Endometrial microvascular endothelial cells (primary cell): ENCODE measurements around the gene ANKUB1. TPM values are rescaled to one million over a fixed set of nuclear protein-coding genes. Genes with fewer than 3 reads are reported as not detected.

Source experiments
- in situ Hi-C: cut with HindIII; loops from 2 replicates; pipeline ENCODE4 v1.10.0; 2017; ENCODE audit warnings: low sequenced_read_pairs, low pct_unique_long_range_greater_than_20kb; ENCODE audit errors: inconsistent ontology term
- total RNA-seq: library from RNA; depleted of rRNA; stranded (reverse); fragments of >200 nt; gene quantifications from one replicate; pipeline ENCODE4 v1.2.3, GENCODE V29; 2015; ENCODE audit errors: inconsistent ontology term

Gene ANKUB1
- total RNA-seq, 1 donor from 2014 or later, result not detected

DNA sequence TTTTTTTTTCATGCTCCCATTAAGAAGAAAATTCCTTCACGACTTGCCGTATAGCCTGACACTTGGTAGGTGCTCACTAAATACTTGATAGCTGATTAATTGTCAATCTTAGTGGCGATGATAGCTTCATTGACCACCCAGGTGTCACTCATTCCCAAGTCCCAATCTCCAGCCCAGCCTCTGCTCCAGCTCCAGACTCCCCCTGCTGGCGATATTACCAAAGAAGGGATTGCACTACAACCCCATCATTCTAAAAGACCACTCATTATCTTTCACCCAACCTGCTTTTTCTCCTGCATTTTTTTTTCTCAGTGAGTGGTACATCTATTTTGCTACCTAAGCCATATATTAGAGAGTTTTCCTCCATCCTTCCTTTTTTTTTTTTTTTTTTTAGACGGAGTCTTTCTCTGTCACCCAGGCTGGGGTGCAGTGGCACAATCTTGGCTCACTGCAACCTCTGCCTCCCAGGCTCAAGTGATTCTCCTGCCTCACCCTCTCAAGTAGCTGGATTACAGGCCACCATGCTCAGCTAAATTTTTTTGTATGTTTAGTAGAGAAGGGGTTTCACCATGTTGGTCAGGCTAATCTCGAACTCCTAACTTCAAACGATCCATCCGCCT is 20.6 kb downstream of the ANKUB1 start:
- in situ Hi-C loops, result no loop called here

DNA sequence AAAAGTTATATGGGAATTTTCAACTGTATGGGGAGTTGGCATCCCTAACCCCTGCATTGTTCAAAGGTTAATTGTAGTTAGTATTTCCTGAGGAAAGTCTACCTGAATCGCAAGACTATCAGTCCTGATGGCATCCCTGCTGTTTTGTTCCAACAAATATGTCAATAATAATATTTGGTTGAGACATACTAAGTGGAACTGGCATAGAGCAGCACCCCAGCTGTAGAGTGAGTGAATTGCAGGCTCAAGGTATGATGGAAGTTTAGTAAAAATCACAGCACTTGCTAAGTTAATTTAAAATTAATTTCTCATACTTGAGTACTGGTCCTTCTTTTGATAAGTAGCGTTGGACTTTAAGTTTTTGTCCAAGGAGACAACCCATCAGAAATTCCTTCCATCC is 22.1 kb downstream of the ANKUB1 start:
- in situ Hi-C loops, result no loop called here

DNA sequence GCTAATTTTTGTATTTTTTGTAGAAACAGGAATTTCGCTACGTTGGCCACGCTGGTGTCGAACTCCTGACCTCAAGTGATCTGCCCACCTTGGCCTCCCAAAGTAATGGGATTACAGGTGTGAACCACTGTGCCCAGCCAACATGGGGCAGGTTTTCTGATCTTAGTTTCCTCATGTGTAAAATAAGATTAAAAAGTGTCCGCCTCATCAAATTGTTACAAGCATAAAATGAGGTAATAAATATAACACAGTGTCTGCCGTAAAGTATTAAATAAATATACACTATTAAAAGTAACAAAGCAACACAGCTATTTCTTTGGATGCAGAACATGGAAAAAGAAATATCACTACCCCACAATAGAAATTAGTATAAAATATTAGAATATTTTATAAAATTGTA is 23.6 kb downstream of the ANKUB1 start:
- in situ Hi-C loops, result no loop called here

DNA sequence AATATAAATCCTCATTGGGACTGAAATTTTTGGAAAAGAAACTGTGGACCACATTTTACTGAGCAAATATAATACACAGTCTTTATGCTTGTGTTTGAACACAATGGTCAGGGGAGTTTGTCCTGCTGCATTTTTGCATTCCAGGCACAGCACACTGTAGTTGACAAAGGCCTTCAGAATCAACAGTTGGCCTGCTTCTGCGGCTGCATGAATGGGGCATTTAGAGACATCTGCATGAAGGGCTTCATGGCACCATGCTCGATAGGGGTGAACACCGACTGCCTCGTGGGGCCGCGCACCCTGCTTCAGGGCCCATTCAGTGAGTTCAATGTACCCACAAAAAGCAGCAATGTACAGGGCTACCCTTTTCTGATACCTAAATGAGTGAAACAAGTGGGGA is 24.6 kb downstream of the ANKUB1 start:
- in situ Hi-C loops, result no loop called here

DNA sequence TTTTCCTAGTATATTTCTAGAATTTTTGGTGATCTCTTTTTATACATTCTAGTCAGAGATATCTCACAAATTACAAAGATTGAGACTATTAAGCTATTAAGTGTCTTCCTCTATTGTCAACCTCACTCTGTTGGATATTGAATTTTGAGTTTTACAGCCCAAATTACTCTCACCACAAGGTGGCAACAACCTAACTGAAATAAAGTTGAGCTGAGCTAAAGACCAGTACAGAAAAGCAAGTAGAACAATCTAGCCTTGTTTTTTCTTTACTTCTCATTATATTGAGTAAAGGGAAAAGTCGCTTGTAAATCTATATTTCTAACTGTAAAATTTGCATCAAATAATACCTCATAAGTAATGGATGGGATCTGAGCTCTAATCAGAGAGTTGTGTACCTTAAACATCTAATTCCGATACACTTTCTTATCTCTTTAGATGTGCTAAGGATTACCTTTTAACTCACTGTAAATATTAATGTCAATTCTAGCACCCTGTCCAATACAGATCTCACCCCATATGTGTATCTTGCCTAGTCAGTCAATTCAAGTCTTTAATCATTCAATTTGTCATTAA is 26.5 kb downstream of the ANKUB1 start:
- in situ Hi-C loops, result no loop called here

DNA sequence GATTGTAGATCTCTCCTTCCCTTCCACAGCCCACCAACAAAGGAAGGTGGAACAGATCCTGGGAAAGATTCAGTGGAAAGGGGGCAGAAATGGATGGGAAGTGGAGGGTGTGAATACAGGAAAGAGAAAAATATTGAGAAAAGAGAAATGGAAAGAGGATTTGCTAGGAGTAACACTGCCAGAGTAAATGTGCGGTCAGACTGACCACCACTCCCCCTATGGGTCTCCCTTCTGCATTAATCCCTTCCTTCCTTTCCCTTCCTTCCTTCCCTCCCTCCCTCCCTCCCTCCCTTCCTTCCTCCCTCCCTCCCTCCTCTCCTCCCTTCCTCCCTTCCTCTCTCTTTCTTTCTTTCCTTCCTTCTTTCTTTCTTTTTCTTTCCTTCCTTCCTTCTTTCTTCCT is 28.1 kb downstream of the ANKUB1 start:
- in situ Hi-C loops, result no loop called here

DNA sequence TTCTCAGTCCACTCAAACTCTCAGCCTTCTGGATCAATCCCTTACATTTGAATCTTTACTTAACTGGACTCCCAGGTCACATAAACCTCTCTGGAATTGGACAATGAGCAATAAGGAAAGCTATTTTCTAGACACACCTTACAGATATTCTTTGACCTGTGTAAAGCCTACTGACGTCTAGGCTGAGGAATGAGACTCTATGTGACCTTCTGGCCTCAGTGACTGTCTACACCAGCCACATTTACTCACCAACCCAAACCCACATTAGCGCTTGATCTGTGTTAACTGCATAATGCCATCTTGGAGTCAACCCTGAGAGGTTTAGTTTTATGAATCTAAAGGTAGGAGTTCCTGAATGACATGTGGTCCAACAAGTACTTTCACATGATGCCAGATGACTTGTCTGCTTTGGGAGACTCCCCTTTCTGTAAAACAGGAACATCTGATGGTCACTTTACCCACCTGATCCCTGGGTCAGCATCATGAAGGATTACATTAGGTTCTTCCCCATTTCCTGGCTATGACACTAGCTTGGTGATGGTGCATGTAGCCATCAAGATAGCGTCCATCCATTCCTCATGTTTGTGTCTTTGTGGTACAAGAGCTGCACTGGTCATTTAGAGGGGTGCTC is 28.7 kb downstream of the ANKUB1 start:
- in situ Hi-C loops, result no loop called here

DNA sequence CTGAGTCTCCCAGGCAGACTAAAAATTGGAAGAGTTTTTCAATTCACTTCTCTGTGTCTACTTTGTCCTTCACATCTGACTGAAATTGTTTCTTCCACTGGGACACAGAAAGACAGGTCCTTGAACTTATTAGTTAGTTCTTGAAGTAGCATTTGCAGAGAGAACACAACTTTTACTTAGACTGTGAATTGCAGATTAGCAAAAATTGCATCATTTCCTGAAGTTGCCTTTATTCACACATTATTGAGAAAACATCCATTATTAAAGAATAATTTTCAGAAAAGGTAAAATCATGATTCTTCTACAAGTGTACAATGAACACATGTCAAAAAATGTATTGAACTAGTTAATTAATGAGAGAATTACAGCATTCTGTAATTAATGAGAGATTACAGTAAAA is 38.6 kb downstream of the ANKUB1 start:
- in situ Hi-C loops, result no loop called here

DNA sequence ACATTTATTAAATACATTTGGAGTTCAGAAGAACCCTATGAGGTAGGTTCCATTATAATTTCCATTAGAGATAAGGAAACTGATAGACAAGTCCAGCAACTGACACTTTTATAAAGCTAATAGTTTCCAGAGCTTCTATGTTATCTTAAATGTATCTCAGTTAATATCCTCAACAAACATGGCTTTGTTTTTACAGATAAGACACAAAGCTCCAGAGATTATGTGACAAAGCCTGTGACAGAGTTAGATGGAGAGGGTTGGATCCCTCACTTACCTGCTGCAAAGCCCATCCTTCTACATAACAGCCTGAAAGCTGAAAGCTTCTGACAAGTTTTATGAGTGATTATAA is 39.6 kb downstream of the ANKUB1 start:
- in situ Hi-C loops, result no loop called here

DNA sequence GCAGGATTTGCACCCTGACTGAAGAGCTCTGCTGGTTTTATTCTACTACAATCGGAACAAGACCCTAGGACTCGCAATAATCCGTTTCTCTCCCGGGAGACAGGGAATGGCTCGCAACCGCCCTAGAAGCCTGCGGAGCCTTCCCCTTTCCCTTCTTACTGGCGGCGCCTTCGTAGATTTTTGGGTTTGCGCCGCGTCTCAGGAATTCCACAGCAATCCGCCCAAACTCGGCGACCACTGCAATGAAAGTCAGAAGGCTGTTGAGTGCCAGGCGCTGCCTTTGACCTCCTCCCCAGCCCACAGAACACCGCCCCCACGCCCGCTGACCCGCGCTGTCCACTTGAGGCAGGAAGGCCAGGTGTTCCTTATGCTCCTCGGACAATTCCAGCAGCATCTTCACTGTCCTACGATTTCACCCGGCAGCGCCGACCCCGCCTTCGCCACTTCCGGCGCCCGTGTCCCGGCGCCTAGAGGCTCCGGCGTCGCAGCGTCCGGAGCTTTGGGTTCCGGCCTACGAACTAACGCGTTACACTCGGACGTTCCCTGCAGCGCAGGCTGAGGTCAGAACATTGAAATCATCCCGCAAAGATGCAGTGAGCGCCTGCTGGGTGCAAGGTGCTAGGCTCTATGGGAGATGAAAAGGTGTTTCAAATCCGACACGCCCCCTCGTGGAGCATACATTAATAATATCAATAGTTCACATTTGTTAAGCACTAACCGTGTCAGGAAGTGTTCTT is 40.1 kb downstream of the ANKUB1 start, which contains the start of gene COMMD2:
TSS of gene COMMD2 (minus strand) at position 439 of the 737 bp plus-strand sequence. CDS start at position 394, 45 bp downstream.
- in situ Hi-C loops, result no loop called here

DNA sequence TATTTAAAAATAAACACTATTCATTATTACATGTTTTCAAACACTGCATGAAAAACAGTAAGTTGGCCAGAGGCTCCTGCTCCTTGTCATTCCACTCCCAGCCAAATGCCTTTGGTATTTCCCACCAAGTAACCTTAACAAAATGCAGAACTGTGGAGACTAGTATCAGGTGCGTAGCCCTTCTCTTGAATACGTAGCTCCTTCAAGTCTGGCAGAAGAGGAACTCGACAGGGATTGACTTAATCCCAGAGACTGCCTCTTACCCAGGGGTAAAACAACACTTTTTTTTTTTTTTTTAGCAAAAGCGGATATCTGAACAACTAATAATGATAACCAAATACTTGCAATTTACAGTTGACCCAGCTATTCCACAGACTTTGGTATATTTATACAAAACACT is 40.8 kb downstream of the ANKUB1 start:
- in situ Hi-C loops, result no loop called here

DNA sequence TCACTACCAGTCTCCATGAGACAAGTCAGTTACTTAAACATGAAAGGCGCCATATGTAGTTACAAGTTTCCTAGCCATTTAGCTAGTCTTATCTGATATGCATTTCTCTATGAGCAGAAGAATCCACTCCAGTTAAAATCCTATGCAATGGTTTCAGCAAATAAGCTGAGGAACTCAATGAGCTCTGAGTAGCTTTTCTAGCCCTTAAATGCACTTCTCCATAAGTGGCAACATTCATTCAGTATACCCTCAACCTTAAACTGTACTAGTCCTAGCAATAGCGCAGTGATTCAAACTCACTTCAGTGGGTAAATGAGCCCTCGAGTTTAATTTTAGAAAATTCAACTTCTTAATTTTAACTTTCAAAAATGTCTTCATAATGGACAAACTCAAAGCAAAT is 47.7 kb downstream of the ANKUB1 start:
- in situ Hi-C loops, result no loop called here

DNA sequence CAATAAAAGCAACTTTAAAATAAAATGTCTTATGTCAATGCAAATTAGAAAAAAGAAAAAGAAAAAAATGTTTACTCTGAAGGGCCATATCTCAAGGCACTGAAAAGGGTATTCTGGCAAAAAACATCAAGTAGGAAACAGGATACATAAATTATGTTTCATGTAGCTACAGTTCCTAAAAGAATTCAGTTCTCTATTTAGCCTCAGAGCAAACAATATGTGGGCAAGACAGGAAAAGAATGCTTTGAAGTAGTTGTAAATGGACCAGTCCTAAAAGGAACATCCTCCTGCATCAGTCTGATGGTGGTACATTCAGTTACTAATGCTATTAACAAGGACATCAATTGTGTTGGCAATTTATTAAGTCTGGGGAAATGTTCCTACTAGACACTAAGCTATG is 48.2 kb downstream of the ANKUB1 start:
- in situ Hi-C loops, result no loop called here

DNA sequence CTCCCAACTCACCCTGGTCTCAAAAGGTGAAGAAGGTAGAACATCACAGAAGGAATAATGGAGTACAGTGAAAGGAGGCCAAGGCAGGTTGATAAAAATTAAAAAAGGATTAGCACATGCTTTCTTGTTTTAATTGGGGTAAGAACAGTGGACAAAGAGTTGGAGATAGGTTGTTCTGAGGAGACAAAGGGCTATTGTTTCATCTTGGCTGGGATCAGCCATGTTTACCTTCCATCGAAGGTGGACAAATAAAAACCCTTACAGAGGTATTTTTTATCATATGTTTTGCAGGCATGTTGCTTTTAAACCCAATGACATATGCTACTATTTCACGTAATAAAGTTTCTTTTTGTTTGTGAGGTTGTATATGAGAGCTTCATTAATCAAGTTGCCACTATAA is 53.0 kb downstream of the ANKUB1 start:
- in situ Hi-C loops, result no loop called here

DNA sequence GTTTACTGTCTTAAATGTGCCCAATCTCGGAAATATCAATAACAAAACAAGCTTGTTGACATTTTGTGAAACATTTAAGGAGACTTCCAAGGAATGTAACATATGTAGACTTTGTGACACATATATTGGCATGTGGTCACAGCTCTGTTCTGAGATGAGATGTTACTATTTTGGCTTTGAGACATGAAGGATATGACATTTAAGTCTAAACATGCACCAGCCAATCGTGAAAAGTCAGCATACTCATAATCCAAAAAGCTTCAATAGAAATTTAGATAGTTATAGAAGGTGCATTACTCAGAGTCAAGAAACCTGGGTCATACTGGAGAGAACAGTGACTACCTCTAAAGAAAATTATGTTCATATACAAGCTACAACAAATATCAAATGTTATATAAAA is 53.5 kb downstream of the ANKUB1 start:
- in situ Hi-C loops, result no loop called here

DNA sequence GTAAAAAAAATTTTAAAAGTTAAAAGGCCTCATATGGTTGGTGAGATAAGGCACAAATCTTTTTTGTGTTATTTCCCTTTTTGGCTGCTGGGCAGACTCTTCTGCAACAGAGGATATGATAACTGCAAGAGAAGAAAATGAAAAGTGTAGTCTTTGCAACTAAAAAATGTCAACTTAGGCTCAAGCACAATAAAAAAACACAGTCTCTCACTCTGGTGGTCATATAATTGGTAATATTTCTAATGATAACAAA is 55.5 kb downstream of the ANKUB1 start:
- in situ Hi-C loops, result no loop called here

DNA sequence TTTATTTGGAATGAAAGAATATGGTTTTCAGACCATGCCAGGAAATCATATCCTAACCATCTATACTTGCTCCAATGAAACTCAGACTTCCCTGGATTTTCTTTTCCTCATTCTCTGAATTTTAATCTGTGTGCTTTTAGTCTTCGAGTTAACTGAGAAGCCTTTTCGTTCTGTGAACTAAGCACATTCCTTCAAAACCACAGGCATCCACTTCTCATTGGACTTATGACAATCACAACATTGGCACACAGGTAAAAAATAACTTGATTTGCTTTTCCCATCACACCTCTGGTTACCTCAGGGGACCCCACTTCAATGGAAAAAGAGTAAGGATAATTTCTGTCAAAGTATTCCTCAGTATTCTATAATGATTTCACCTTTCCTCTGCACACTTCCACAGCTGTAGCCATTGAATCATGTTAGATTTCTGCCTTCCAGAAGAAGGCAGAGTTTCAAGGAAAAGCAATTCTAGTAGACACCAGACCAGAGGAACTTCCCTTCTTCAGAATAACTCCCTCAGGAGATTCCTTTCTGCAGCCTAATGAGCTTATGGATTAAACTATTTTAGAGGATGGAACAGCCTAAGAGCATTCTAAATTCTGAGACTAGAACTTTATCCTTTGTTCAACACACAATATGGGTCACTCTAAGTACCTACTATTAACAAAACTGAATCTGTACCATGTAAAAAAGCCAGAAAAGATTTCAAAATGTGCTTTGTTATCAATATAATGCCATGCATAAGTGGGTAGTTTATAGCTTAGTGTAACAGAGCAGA is 56.0 kb downstream of the ANKUB1 start:
- in situ Hi-C loops, result no loop called here

DNA sequence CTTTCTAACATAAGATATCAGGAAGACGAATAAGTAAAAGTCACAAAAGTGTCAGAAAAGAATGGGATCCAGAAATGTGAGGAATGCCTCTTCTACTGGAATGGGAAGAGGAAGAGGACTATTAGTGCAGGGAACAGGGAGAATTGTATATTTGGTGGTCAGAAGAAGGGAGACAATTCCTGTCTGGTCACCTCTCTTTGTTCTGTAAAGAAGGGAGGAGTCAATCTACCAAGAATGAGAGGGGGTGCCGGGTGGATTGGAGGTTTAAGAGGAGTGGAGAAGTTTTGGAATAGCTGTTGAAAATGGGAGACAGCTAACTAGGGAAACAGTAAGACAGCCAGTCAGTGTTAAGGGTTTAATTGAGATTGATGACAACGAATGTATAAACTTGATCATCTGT is 60.1 kb downstream of the ANKUB1 start:
- in situ Hi-C loops, result no loop called here

DNA sequence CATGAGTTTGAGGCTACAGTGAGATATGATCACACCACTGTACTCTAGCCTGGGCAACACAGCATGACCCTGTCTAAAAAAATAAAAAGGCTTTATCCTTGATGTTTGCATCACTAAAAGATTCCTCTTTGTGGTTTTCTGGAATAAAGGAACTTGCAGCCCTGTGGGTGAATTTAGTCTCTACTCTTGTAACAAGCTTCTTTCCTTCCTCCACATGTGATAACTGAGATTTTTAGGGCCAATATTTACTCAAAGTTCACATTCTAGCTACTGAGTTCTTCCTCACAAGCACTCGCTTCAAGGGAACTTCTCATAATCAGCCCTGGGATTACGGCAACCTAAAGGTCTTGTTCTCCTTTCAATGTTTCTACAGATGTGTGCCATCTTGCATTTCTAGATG is 64.7 kb downstream of the ANKUB1 start:
- in situ Hi-C loops, result no loop called here
